ENCODE measurements around the gene DGKI.
A peak's percentile ranks its signal among the peaks of the same experiment; 100 is the strongest.

The DGKI gene

DNA sequence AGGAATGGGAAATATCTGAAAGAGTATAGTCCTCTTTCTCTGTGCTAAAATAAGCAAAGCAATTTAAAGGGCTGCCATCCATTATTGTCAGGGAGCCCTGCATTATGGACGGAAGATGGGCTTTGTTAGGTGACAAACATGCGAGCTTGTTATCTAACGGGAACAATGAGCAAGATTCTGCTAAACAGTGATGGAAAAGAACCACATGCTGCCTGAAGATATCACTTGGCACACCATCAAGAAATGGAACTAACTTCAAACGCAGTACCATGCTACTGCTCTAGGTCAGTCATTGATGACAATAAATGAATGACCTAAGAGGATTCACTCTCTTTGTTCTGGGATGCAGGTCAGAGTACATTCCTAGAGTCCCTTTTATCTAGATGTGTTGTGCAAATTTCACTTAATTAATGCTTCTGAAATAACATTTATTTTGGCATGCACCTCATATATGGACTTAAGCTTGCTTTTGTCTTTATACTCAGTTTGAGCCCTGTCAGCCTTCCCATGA, 327.5 kb downstream of the DGKI start:
- no peak for DNase-seq

DNA sequence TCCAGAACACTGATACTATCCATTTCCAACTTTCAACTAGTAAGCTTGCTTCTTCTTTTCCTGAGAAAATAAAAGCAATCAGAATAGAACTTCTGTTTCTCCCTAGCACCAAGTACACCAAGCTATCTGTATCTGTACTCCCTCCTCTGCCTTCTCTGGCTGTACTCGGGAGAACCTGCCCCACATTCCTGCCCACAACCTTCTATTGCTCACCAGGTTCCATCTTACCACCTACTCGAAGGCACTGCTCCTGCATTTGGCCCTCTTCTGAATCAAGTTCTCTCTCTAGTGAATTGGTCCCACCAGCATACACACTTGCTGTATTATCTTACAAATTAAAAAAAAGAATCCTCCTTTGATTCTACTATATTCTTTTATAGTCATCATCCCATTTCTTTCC, 333.7 kb downstream of the DGKI start:
- DNase-seq = no peak

DNA sequence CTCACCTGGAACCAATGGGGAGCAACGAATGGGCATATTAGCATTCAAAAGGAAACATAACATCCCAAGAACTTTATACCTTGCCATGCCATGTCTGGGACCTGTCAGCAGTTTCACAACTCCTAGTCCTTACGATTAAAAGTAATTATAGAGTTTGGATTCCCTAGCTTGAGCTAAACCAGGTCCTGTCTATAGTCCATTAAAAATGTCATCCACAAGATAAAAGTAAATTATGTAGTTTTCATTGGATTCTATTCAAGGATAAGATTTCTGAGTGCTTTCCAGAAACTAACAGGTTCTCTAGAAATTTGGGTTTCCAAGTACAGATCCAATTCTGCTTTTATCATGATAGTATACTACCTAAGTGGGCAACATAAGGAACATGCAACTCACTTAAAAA, 339.7 kb downstream of the DGKI start:
- DNase-seq = no peak

DNA sequence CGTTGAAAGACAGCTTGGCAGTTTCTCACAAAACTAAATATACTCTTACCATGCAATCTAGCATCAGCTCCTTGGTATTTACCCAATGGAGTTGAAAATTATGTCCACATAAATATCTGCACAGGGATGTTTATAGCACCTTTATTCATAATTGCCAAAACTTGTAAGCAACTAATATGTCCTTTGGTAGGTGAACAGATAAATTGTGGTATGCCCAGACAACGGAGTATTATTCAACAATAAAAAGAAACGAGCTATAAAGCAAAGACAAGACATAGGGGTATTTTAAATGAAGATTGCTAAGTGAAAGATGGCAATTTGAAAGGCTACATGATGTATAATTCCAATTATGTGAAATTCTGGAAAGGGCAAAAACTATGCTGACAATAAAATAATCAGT, 340.7 kb downstream of the DGKI start:
- no peak for DNase-seq

DNA sequence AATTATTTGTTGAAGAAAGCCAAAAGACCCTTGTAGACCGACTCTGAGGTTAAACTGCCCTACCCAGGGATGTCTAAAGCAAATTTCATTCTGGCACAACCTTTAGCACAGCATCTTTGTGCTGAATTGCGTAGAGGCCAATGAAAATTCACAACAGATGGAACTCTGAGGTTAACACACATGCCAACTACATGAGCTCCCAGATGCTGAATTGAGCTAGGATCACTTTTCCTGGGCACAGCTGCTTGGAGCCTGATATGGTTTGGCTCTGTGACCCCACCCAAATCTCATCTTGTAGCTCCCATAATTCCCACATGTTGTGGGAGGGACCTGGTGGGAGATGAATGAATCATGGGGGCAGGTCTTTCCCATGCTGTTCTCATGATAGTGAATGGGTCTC, 345.2 kb downstream of the DGKI start:
- DNase-seq = no peak

DNA sequence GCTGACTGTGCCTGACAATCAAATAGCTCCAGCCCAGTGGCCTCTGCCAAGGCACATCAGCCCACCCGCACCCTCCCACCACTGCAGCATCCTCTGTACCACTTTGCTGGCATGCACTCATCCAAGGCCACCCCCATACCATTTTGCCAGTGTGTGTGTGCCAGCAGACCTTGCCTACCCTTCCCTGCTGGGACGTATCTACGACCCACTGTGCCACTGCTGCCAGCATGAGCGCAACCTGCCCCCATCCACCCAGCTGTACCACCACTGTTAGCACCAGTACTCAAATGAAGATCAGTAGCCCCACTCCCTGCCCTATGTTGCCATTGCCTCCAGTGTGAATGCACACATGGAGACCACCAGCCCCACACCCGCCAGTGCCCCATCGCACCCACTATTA, 353.9 kb downstream of the DGKI start:
- no peak for DNase-seq

DNA sequence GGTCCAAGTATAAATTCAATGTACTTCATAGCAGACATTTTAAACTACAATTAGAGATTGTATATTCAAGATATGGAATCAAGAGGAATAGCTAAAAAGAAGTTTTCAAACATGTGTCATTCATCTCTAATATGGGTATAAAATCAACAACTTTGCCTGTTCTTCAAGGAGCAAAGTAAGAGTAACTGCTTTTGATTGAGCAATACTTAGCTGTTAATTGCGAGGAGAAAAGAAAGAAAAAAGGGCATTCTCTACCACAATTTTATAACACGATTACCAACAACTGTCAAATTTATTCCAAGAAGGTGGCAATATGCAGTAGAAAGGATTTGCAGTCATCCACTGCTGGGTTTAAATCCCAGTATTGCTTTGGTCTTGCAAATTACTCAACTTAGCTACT, 356.9 kb downstream of the DGKI start:
- no peak for DNase-seq

DNA sequence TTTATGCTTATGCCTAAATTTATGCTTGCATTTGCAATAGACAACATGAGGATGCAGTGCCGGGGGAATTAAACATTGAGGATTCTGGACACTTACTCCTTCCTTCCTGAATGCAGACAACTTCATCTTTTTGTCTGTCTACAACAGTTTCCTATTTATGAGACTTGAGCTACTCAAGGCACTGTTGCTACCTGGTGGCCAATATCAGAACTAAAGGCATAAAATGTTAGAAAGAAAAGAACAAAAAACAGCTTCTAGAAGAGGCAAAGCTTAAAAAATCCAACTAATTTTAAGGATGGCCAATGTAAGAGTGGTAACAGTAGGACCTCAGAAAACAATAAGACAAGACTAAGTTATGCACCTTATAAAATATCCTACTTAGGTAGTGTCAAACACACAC, 358.7 kb downstream of the DGKI start:
- DNase-seq = no peak

DNA sequence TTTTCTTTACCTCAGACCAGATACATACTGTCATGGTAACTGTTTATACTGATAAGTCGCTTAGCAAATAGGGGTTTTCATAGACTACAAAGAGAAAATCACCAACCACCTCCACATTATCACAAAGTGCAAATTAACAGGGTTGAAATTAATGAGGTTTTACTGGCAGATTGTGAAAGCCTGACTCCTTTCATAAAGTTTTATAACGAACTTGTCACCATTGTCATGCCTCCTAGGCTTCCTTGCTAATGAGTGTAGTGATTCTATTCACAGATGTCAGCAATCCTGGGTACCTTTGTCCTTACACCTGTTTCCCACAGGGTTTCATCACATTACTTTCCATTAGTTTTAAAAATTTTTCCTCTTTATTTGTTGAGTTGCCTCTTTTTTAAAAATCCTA, 361.0 kb downstream of the DGKI start:
- DNase-seq = no peak

DNA sequence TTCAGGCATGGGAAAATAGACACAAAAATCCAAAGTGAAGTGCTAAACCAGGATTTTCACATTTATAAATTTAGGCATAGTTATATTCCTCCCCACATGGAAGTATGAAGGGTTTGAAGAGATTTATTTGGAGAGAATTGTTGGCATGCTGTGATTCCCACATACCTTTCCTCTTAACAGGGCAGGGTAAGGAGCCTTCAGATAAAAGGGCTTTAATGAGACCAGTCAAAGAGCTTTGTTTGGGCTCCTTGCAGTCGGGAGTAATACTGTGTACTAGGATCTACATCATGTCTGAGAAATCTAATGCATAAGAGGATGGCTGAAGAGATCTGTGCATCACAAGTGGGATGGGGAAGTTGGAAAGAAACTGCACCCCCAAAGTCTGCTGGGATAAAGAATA, 362.4 kb downstream of the DGKI start:
- no peak for DNase-seq

DNA sequence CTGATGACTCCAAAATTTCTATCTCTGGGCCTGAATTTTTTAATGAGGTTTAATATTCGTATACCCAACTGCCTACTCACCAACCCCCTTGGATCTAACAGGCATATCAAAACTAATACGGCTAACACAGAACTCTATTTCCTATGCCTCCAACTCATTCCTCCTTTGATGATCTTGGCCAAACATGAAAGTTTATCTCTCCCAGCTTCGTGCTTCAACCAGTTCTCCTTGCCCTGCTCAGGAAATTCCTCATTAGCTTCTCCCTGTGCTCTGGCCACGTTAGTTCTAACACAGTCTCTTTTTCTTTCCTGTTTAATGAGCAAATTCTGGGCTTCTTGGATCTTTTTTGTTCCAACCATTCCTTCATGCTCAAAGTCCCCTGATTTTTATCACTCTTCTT, 364.3 kb downstream of the DGKI start:
- DNase-seq = no peak

DNA sequence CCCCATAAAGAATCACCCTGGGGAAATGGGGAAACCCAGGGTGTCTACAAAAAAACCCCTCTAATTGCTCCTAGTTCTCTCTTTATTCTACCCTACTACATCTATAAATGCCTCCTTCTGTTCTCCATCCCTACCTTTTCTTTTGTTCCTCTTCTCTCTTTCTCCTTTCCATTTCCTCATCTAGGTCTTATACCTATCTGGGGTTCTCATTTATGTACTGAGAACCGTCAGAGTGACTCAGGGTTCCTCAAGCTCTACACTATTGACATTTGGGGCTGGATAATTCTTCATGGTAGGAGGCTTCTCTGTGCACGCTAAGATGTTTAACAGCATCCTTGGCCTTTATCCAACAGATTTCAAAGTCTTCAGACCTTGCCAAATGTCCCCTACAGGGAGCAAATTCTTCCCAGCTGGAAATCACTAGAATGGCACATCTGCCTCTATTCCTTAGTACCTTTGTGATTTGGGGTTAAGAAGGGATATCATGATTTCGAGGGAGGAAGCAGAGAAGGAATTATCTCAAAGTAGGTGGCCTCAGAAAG, 365.9 kb downstream of the DGKI start:
- DNase-seq = no peak

DNA sequence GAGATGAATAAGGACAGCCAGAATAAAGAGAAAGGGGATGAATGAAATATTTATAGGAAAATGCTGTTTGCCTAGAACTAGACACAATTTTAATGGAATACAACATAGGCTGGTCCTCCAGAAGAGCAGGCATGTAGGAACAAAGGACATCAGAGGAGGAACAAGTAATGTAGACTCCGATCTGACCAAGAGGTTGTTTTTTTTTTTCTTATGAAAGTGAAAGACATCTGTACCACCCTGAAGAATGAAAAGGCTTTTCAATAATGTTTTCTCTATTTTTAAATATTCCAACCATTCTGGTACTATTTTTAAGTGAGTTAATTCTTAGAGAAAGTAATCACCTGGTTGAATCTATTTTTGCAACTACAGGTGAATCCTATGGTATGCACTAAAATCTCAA, 366.4 kb downstream of the DGKI start:
- no peak for DNase-seq

DNA sequence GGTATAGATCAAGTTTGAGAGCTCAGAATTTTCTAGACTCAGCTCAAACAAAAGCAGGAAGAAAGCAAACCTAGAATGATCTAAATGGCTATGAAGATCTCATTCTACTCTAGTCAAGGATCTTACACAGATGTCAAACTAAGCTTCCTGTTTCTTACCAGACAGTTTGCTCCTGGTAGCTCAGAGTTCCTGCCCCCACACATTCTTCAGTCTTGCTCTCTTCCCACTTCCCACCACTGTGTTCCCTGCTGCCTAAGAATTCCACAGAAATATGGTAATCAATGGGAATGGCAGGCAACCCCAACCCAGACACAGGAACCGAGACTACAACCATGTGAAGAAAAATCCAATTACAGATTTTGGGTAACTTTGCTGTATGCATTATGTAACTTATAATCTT, 369.8 kb downstream of the DGKI start:
- DNase-seq = no peak

DNA sequence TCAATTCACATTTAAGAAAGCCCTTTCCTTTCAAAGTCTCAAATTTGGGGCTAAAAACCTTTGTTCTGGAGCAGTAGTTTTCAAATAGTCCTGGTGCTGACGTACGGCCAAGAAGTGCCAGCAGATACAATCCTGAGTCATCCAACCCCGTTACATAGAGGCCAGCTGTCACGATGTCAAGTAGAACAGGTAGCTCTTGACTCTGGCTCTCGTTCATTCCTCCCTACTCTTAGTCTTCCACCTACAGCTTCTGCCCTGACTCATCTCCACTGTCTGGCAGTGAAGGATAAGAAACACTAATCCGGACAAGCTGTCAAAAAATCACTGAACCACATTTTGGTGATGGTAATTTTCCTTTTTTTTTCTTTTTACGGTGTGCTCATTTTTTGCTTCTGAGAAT, 370.8 kb downstream of the DGKI start:
- no peak for DNase-seq

DNA sequence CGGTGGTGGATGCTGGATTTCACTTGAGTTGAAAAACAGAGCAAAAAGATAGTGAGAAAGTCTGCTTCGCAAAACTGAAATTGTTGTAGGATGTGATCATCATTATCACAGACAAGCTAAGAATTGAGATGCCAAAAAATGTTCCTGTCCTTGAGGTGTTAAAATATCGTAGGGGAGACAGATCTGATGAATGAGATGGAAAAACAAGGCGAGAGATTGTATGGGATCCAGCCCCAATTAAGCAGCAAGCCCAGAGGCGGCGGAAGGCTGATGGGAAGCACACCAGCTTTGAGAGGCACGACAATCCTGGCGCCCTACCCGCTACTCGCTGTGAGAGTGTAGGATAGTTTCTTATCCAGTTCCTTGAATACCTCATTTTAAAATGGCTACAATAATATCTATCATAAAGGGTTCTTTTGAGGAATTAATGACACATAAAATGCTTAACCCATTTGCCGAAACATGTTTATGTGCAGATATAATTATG, 372.2 kb downstream of the DGKI start:
- DNase-seq = no peak

DNA sequence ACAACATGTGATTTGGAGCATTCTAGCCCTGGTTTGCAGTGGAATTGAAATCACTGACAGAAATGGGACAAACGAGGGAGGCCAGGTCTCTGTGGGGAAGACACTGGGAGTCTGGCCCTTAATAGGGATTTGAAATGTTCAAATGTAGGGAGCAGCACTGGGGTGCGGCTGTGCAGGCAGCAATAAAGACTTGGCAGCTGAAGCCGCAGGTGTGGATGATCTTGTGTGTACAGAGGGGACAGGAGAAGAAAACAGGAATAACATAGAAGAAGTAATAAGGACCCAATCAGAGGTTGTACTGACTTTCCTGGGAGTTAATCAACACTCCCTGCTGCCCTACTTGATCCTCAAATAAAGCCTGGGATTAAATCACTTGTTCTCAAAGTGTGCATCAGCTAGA, 375.6 kb downstream of the DGKI start:
- no peak for DNase-seq

DNA sequence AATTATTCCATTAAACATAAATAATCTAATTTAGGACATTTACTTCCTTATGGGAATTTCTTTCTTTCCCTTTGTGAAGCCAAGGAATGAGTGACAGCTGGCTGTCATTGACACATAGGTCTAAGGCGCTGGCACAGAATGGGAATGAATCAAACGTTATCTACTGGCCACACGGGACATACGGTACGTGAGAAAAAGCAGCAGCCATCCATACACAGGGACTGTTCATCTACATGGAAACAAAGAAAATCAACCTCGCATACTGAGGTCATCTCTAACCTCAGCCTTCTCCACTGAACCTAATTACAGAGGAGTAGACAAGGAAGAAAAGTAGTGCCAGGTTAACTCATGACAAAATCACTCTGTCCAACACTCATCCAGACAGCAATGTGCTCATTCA, 376.9 kb downstream of the DGKI start:
- no peak for DNase-seq

DNA sequence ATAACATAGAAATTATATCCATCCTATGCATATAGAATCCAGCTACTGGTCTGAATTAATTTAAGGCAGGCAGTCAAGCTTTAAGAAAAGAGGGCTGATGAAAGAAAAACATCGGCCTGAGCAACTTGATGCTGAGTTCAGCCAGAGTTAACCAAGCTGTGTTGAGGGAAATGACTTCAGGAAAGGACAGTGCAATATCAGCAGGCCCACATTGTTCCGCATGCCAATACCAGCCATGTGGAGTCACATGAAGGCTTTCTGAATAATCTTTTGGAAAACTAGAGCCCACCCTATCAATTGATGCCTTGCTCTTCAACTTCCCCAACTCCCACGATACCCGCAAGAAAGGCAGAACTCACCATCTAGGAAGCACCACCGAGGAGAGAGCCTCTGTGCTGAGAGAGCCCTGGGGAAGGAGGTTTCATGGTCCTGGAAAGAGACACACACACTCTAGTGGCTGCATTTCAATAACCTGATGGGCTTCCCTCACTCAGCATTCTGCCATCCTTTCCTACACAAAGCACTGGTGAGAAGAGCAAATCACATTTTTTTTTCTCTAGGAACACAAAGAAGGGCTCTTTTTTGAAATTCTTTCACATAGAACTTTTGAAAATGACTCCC, 377.5 kb downstream of the DGKI start:
- DNase-seq = no peak

DNA sequence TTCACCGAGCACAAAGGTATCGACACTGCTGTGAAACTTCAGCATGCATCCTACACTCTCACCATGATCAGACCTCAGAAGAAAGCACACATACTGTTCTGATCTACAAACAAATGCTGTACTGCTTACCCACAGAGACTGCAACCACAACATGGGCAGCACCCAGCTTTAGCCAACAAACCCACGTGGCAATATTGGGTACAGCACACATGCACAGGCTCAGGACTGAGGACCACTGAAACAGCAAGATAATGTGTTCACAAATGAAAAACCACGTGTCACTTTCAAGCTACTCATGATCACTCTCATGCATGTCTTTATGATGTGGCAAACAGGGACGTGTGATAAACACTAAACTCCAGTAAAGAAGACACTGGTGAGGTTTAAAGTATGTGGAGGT, 383.9 kb downstream of the DGKI start:
- no peak for DNase-seq

DNA sequence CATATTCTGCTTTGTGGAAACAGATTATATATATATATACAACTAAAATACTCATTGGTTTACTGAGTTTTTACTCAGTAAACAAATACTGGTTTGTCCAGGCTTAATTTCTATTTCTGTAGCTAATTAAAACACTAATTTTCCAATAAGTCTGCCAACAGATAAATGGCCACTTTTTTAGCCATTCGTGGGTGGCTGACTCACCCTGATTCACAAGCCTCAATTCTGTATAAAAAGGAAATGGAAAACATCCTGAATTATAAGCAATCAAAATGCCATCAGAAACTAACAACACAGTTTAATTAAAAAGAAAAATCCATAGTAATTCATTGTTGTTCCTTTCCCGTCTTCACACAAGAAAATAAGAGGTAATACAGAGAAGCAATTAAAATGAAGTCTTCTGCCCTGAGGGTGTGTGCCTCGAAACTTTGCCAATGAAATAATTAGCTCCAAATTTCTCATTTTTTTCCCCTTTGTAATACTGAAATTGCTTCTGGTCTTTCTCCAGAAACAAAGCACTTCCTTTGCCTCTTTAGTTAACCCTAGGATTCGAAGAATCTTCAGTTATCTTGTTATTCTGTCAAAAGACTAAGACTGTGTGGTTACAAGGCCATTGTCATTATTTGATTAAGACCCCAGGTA, 384.6 kb downstream of the DGKI start:
- DNase-seq = no peak

DNA sequence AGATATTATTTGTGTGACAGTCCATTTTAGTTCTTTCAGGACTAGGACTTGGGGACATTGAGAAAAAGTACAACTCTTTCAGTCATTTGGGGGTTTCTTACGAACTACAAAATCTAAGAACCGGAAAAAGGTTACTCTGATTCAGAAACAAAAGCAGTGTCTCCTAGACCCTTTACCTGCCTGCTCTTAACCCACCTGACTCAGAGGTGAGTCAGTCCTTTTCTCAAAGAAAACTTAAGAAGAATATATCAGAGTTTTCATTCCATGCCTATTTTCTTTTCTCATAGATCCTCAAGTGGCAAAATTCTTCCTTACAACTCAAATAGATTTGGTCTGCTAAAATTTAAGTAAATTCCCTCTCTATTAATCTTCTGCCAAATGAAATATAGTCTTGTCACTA, 388.4 kb downstream of the DGKI start:
- no peak for DNase-seq

DNA sequence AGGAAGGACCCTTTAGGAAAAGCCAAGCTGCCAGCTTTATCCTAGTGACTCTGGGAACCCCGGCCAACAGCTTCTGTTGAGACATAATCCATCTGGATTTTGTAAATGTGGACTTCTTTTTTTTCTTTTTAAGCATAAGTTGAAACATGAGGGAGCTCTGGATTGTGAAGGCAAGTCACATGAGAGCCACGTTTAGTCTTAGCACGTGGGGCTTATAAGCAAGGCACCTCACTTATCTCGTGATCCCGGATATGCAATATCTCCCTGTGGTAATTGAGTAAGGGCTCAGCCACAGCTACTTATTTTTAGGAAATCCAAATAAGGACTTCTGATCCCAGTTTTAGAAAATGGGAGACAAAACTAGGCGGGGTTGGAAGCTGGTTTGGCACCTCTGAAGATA, 392.0 kb downstream of the DGKI start:
- DNase-seq = no peak

DNA sequence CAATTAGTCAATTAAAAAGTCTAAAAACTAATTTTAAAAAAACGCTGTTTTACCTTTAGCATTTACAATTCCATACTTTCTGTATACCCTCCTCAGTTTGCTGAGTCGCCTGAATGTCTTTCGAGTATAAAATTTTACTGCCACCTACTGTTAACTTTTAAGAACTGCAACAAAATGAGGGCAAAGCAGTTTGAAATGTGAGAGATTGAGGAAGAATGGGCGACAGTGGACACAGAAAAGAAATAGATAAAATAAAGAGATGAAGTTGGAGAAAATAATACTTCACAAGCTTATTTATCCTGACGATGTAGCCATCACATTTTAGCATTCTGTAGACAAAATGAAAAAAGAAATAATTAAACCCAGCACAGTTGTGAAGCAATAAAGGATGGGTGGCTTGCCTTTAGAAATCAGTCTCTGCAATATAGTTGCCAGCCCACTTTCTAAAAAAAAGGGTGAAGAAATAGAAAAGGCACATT, 392.5 kb downstream of the DGKI start:
- peak; percentile 5 for DNase-seq

DNA sequence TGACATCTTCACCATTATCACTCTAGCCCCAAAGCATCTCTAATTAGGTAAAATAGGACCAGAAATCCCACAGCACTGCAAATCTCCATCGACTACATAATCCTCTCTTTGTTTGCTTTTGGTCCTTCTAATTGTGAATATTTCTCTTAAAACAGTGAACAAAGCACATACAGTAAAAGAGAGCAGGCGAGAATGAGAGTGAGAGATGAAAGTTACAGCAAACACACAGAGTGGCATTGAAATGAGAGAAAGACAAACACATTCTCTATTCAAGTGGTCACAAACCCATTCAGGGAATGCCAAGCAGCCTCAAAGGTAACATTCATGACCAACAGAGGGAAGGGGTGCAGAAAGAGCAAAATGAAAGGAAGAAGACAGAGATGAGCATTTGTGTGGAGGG, 393.4 kb downstream of the DGKI start:
- DNase-seq = no peak

All from NCI-H1694 (cell line).